Fibroblast of skin of right biceps (primary cell): ENCODE results near the gene C16orf96.

ENCODE experiments used
- DNase-seq: peaks from one replicate; pipeline ENCODE4 v3.0.0-alpha.2; 2013

The C16orf96 gene

GRCh38 chr16:4525634-4526277 lies 30.4 kb upstream of the C16orf96 start:
- DNase-seq: no peak

DNA sequence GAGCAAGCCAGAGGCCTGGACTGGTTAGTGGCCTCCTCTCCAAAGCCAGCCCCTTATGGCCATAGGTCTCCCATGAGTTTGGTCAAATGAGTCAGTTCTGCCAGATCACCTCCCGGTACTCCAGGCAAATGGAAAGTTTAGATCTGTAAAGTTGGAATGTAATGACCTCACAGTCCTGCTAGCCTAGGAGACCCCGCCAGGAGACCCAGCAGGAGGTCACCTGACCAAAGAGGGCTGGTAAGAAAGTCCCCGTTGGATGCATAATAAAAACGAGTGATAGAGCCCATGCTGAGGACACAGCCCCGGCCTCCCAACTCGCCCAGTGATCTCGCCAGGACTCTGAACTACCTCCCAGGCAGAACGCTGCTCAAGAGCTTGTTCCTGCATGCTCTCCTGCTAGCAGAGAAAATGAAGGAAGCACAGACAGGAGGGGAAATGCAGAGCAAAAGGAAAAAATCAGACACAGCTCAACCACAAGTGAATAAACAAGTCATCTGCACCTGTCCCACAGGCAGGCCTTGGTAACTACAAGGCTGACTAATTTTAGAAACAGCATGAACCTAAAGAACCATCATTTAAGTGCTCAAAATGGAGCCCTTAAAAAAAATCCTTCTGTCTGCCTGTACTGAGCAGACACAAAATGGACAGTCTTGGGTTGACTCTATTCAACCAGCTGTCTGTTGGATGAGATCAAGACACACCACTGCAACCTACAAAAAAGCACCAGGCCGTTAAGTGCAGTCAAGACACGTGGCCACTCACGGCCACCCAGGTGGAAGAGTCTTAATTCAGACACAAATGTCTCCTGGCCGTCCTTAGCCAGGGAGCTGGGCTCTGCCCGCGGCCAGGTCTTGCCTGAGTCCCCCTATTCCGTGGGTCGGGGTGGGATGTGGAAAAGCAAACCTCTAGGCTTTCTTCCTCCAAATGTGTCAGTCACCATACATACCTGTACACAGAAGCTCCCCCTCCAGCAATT lies 26.8 kb upstream of the C16orf96 start:
- peak; percentile 49 for DNase-seq

- DNase-seq: no peak
Measured at GRCh38 chr16:4531811-4532210, 24.3 kb upstream of the C16orf96 start.

DNA sequence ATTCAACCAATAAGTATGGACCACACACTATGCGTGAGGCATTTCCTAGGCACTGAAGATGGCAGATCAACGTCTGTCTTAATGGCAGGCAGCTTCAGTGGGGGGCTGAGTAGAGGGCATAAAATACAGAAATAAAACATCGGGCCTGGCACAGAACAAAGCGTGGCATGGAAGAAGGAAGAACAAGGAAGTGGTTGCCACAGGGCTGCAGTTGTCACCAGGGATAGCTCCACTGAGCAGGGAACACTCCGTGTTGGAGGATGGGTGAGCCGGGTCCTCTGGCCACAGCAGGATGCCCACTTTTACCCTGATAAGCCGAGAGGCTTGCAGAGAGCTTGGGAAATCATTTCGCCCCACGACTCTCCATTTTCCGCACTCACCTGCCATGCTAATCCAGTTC lies 23.9 kb upstream of the C16orf96 start:
- DNase-seq: no peak

DNA sequence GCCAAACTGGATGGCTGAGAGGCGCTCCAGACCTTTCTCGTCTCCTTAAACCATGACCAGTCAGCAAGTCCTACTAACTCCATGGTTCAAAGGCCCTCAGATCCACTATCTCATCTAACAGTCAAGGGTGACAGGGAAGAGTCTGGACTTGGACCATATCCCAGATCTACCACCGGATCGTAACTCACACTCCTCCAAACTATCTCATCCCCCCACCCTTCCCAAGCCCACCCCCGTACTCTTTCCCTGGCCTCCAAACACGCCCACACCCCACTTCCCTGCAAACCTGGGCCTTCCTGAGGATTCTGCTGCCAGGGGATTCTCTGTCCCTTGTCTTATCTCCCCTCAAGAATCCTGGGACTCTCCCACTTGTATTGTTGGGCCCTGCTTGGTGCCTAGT lies 22.6 kb upstream of the C16orf96 start:
- DNase-seq: no peak

GRCh38 chr16:4534151-4534790 lies 21.9 kb upstream of the C16orf96 start:
- DNase-seq: no peak

DNA sequence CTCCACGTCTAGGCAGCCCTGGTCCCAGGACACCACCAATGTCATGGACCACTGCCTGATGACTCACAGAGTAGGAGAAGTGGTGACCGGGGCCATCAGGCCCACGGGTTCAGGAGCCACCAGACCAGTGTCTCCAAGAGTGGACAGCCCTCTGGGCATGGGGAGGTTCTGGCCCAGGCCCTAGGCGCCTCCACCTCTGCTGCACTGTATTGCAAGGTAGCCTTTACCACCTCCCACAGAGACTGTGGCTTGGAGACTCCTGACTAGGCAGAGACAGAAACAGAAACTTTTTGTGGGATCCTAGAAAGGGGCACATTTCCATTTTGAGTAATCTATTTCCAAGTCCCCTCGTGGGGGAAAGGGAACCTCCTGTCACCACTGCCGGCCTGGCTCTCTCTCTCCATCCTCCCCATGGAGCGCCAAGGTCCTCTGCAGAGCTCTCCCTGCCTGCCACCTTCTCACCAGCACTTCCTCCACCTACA lies 20.5 kb upstream of the C16orf96 start:
- DNase-seq: no peak

GRCh38 chr16:4536391-4537106 lies 19.6 kb upstream of the C16orf96 start:
- no peak for DNase-seq

DNA sequence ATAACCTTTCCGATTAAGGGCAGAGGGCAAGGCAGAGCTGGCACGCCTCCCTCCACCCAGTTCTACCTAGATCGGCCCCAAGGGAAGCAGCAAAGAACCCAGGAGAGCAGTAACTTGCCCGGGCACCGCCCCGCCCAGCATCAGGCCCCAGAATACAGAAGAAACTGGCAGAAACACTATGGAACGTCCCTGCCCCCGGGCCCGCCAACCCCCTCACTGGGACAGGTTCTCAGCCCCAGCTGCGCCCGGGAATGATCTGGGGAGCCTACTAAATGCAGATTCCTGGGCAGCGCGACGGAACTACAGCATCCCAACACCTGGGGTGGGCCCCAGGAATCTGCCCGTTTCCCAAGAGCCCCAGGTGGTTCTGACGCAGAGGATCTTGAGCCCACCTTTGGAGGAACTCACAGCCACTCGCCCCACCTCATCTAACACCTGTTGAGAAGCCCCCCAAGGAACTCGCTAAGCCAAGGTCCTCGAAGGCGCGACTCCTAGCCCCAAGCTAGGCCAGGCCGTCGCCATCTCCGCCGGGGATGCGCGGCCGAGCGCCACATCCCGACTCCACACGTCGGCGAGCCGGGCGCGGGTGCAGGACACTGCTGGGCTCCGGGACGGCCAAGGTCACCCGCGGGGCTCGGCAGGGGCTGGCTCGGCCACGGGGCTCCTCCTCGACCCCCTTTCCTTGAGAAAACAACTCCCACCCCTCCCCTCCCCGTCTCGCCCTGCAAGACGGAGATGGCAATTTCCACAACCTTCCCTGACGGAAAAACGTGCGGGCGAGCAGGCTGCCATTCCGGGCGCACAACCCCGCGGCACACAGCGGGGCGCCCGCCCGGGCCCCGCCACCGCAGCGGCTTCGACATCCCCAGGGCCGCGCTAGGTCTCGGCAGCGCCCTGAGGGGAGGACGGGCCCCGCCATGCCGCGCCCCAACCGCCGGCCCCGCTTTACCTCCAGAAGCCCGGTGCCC lies 18.5 kb upstream of the C16orf96 start:
- DNase-seq: no peak

DNA sequence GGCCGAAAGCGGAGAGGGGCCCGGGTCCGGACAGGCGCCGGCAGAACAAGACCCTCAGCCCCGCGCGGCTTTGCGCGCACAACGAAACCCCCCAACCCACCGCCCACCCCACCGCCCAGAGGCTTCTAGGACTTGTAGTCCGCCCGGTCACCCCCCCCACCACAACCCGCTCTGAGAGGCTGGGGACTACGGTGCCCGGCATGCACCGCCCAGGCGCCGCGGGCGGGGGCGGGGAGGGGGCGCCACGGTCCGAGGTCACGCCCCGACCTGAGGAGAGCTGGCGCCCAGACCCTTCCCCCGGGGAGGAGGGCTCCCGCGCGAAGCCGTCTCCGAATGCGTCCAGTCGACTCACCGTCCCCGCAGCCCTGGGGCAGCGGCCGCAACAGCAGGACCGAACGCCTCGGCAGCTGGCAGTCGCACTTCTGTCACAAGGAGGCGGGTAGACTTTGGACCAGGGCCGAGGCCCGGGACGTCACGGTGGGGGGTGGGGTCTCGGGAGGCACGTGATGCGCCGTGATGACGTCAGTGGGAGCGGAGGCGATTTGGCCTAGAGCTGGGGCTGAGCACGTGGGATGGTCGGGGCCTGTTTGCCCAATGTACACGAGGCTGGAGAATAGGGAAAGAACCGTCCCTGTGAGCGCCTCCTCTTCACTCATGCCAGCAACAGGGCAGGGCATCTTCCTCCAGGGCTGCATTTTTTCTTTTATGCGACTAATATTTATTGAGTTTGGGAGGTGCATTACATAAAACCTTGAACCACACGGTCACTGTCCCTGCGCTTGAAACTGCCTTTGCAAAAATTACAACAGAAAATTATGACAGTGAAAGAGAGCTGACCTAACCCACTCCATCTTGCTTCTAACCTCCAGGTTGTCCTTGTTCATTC lies 17.5 kb upstream of the C16orf96 start, which contains the start of gene CDIP1:
Gene CDIP1 (minus strand): TSS at position 424 of the 886 bp plus-strand sequence. CDS start 24,643 bp downstream, outside the sequence.
- DNase-seq: peak; percentile 96

DNA sequence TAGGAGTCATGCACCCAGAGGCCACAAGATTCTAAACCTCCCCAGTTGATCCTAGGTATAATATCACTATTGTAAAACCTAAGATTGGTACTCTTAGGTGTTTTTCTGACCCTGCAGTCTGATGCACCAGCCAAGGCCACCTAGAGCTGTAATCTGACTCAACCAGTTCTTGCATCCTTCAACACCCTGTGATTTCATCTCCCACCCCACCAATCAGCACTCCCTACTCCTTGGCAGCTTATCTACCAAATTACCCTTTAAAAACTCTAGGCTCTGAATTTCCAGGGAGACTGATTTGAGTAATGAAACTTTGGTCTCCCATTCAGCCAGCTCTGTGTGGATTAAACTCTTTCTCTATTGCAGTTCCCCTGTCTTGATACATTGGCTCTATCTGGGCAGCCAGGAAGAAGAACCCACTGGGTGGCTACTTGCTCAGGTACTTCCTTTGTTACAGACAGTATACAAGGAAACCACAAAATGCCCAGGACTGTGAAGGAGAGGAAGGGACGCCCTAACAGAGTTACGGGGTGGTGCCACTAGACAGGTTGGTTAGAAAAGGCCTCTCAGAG lies 16.3 kb upstream of the C16orf96 start:
- no peak for DNase-seq

DNA sequence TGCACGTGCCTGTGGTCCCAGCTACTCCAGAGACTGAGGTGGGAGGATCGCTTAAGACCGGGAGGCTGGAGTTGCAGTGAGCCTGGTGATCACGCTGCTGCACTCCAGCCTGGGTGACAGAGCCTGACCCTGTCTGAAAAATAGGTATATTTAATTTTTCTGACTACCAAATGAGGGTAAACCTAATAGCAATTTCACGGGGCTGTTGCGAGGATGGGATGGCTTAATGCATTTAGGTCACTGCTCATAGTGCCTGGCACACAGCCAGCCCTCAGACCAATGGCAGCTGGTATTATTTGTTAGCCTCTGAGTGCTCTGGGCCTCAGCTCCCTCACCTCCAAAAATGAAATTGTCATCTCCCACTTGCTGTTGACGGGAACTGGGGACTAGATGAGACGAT lies 11.7 kb upstream of the C16orf96 start:
- no peak for DNase-seq

DNA sequence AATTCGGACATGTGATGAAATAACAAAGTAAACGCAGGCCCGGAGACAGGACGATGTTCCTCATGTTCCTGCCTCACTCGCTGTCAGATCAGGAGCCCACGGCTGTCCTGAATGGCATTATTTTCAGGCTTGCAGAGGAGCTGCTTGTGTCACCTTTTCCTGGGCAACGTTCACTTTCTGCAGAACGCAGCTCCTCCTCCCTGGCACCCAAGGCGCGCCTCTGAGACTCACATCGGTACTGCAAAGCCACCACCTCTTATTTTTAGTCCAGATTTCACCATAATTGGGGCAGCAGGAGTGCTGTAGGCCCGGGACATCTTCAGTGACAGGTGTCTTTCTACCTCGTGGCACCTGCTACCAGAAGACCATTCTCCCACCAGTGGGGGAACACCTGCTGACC lies 8.0 kb upstream of the C16orf96 start:
- no peak for DNase-seq

DNA sequence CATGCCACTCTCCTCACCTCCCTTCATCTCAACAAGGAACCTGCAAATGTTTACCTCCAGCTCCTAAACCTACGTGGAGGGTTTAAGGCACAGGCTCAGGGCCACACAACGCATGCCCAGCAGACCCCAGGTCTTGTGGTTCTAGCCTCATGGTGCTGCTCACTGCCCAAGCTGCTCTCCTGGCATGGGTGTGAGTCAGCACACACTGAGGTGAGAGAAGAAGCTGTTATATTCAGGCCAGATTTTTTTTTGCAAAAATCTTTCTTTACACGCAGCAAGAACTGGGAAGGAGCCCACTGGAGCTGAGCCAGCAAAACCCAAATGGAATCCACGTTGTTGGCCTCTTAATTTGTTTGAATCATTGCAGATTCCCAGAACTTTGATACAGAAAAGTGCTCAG lies 5.5 kb upstream of the C16orf96 start:
- no peak for DNase-seq

- DNase-seq: no peak
Measured at GRCh38 chr16:4552541-4552940, 3.6 kb upstream of the C16orf96 start.

DNA sequence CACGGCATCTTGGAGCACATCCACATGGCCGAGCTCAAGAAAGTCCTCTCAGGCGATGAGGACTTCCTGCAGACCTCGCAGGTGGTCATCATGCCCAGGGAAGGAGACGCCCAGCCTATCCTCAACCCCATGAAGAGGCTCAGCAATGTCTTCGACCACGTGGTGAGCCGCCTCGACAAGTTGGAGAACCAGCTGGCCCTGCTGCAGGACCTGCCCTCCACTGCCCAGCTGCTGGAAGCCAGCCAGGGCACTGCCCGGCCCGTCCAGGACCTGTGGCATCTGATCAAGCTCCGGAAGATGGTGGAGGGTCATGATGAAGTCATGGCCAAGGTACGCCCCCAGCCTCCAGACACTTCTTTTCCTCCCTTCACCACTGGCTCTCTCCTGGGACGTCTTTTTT lies 440 bp downstream of the C16orf96 start:
- DNase-seq: no peak

- no peak for DNase-seq
Measured at GRCh38 chr16:4557973-4558372, 1.8 kb downstream of the C16orf96 start.

- DNase-seq: no peak
Measured at GRCh38 chr16:4561596-4561995, 5.5 kb downstream of the C16orf96 start.

DNA sequence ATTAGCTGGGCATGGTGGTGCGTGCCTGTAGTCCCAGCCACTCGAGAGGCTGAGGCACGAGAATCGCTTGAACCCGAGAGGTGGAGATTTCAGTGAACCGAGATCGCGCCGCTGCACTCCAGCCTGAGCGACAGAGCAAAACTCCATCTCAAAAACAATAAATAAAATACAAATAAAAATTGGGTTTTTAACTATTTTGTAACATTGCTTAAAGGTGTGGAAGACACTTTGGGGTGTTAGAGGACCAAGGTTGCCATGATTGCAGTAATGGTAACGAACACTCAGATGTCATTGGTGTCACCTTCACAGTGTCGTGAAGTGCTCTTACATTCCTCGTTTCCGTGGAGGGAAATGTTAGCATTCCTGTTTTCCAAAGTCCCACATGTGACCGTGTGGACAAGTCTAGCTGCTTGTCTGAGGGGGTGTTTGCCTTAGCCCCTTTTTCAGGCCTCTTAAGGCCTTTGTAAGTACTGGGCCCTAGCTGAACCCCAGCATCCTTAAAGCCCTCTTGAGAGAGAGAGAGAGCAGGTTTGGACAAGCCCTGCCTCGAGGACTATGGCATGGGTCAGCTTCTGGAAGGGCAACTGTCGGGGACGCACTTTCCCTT lies 8.6 kb downstream of the C16orf96 start:
- no peak for DNase-seq

DNA sequence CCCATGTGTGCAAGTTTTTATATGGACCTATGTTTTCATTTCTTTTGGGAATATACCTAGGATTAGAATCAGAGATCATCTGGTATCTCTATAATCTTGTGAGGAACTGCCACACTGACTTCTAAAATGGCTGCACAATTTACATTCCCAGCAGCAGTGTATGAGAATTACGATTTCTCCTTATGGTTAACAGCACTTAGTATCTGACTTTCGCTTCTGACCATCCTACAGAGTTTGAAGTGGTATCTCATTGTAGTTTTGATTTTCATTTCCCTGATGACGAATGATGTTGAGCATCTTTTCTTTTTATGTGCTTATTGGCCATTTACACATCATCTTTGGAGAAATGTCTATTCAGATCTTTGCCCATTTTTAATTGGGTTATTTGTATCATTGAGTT lies 10.0 kb downstream of the C16orf96 start:
- no peak for DNase-seq
